ENCODE measurements around the gene OR10R2.
"Not testable (repeated sequence)": the region's sequence is repeated elsewhere in the genome, so short reads cannot be mapped to it uniquely, and the experiment has no call there.

Gene OR10R2

GRCh38 chr1:158471920-158472319 lies at the start of gene OR10R2:
Gene OR10R2 (plus strand): TSS chr1:158472220. CDS start chr1:158472326, 106 bp downstream.
- no peaks in the 10 kb centered on the region for H3K36me3 Mint-ChIP-seq (ENCODE audit: low read depth)
- H3K27ac Mint-ChIP-seq = no peak within 1 kb of the TSS
- no peaks in the 10 kb centered on the region for H3K4me1 Mint-ChIP-seq (ENCODE audit: low read depth)
- no peaks in the 10 kb centered on the region for H3K9me3 Mint-ChIP-seq
- H3K27me3 Mint-ChIP-seq = peaks cover 16% of the 10 kb centered on the region
- H3K4me3 Mint-ChIP-seq = no peak within 1 kb of the TSS

GRCh38 chr1:158425027-158425426 lies 47.0 kb upstream of the OR10R2 start:
- Mint-ChIP-seq H3K4me3 (no peak overlapping the region), H3K4me1 (ENCODE audit: low read depth) (no peaks in the 10 kb centered on the region), H3K9me3 (peaks cover 8% of the 10 kb centered on the region), H3K36me3 (ENCODE audit: low read depth) (no peaks in the 10 kb centered on the region), H3K27ac (peak overlapping the region; percentile 4), H3K27me3 (peaks cover 22% of the 10 kb centered on the region)

- Mint-ChIP-seq H3K4me1 (ENCODE audit: low read depth) (no peaks in the 10 kb centered on the region), H3K9me3 (peaks cover 10% of the 10 kb centered on the region), H3K4me3 (no peak within 1 kb of the TSS), H3K36me3 (ENCODE audit: low read depth) (no peaks in the 10 kb centered on the region), H3K27ac (peak within 1 kb of the TSS; percentile 4), H3K27me3 (peaks cover 24% of the 10 kb centered on the region)
Measured at GRCh38 chr1:158426137-158426536, 45.9 kb upstream of the OR10R2 start, which contains the start of gene OR10K2. Gene OR10K2 (minus strand): TSS chr1:158426237. CDS start chr1:158420866, 5,371 bp downstream.

- not testable (repeated sequence) for H3K27ac Mint-ChIP-seq; H3K4me1 Mint-ChIP-seq (ENCODE audit: low read depth); H3K36me3 Mint-ChIP-seq (ENCODE audit: low read depth); H3K4me3 Mint-ChIP-seq
- Mint-ChIP-seq H3K9me3 (peaks cover 15% of the 10 kb centered on the region), H3K27me3 (peaks cover 29% of the 10 kb centered on the region)
Measured at GRCh38 chr1:158430163-158430562, 41.9 kb upstream of the OR10R2 start.

GRCh38 chr1:158434741-158435140 lies 37.3 kb upstream of the OR10R2 start:
- Mint-ChIP-seq H3K4me1 (ENCODE audit: low read depth) (no peaks in the 10 kb centered on the region), H3K27ac (no peak overlapping the region), H3K27me3 (peaks cover 31% of the 10 kb centered on the region), H3K4me3 (no peak overlapping the region), H3K36me3 (ENCODE audit: low read depth) (no peaks in the 10 kb centered on the region), H3K9me3 (peaks cover 10% of the 10 kb centered on the region)

- Mint-ChIP-seq H3K27ac (no peak overlapping the region), H3K4me3 (no peak overlapping the region), H3K9me3 (no peaks in the 10 kb centered on the region), H3K4me1 (ENCODE audit: low read depth) (no peaks in the 10 kb centered on the region), H3K27me3 (peaks cover 35% of the 10 kb centered on the region), H3K36me3 (ENCODE audit: low read depth) (no peaks in the 10 kb centered on the region)
Measured at GRCh38 chr1:158445376-158445775, 26.6 kb upstream of the OR10R2 start.

- peaks cover 9% of the 10 kb centered on the region for H3K9me3 Mint-ChIP-seq
Measured at GRCh38 chr1:158454537-158454936, 17.5 kb upstream of the OR10R2 start.

GRCh38 chr1:158457246-158457645 lies 14.8 kb upstream of the OR10R2 start:
- Mint-ChIP-seq H3K4me3 (no peak overlapping the region), H3K36me3 (ENCODE audit: low read depth) (no peaks in the 10 kb centered on the region), H3K9me3 (no peaks in the 10 kb centered on the region), H3K27me3 (peaks cover 19% of the 10 kb centered on the region), H3K4me1 (ENCODE audit: low read depth) (no peaks in the 10 kb centered on the region), H3K27ac (no peak overlapping the region)

More at GRCh38 chr1:158454537-158454936, 17.5 kb upstream of the OR10R2 start:
- H3K4me1 Mint-ChIP-seq (ENCODE audit: low read depth) = no peaks in the 10 kb centered on the region
- no peaks in the 10 kb centered on the region for H3K36me3 Mint-ChIP-seq (ENCODE audit: low read depth)
- peaks cover 26% of the 10 kb centered on the region for H3K27me3 Mint-ChIP-seq
- H3K4me3 Mint-ChIP-seq = no peak overlapping the region
- H3K27ac Mint-ChIP-seq = no peak overlapping the region

- Mint-ChIP-seq H3K27me3 (peaks cover 22% of the 10 kb centered on the region), H3K27ac (no peak overlapping the region), H3K4me3 (no peak overlapping the region), H3K36me3 (ENCODE audit: low read depth) (no peaks in the 10 kb centered on the region), H3K9me3 (no peaks in the 10 kb centered on the region), H3K4me1 (ENCODE audit: low read depth) (no peaks in the 10 kb centered on the region)
Measured at GRCh38 chr1:158458263-158458662, 13.8 kb upstream of the OR10R2 start.

- Mint-ChIP-seq H3K9me3 (no peaks in the 10 kb centered on the region), H3K4me1 (ENCODE audit: low read depth) (no peaks in the 10 kb centered on the region)
Measured at GRCh38 chr1:158461534-158461933, 10.5 kb upstream of the OR10R2 start, which contains the start of gene OR10K1. Gene OR10K1 (plus strand): TSS chr1:158461834. CDS start chr1:158465562, 3,728 bp downstream.

GRCh38 chr1:158485455-158485854 lies 13.4 kb downstream of the OR10R2 start:
- H3K4me3 Mint-ChIP-seq = no peak overlapping the region
- no peaks in the 10 kb centered on the region for H3K4me1 Mint-ChIP-seq (ENCODE audit: low read depth)
- H3K27ac Mint-ChIP-seq = no peak overlapping the region
- H3K9me3 Mint-ChIP-seq = no peaks in the 10 kb centered on the region
- H3K27me3 Mint-ChIP-seq = peaks cover 31% of the 10 kb centered on the region
- no peaks in the 10 kb centered on the region for H3K36me3 Mint-ChIP-seq (ENCODE audit: low read depth)

More at GRCh38 chr1:158461534-158461933, 10.5 kb upstream of the OR10R2 start, which contains the start of gene OR10K1:
- H3K27me3 Mint-ChIP-seq = peaks cover 11% of the 10 kb centered on the region
- no peaks in the 10 kb centered on the region for H3K36me3 Mint-ChIP-seq (ENCODE audit: low read depth)
- peak within 1 kb of the TSS; percentile 82 for H3K27ac Mint-ChIP-seq
- no peak within 1 kb of the TSS for H3K4me3 Mint-ChIP-seq

GRCh38 chr1:158491316-158491715 lies 19.3 kb downstream of the OR10R2 start:
- H3K9me3 Mint-ChIP-seq = no peaks in the 10 kb centered on the region
- peaks cover 17% of the 10 kb centered on the region for H3K27me3 Mint-ChIP-seq
- H3K4me1 Mint-ChIP-seq (ENCODE audit: low read depth) = no peaks in the 10 kb centered on the region
- no peak overlapping the region for H3K27ac Mint-ChIP-seq
- H3K36me3 Mint-ChIP-seq (ENCODE audit: low read depth) = no peaks in the 10 kb centered on the region
- H3K4me3 Mint-ChIP-seq = no peak overlapping the region

- Mint-ChIP-seq H3K4me3 (no peak overlapping the region), H3K36me3 (ENCODE audit: low read depth) (no peaks in the 10 kb centered on the region), H3K4me1 (ENCODE audit: low read depth) (no peaks in the 10 kb centered on the region), H3K27me3 (peaks cover 3% of the 10 kb centered on the region), H3K9me3 (no peaks in the 10 kb centered on the region), H3K27ac (no peak overlapping the region)
Measured at GRCh38 chr1:158493054-158493453, 21.0 kb downstream of the OR10R2 start.

- Mint-ChIP-seq H3K4me3 (no peak overlapping the region), H3K4me1 (ENCODE audit: low read depth) (no peaks in the 10 kb centered on the region), H3K9me3 (no peaks in the 10 kb centered on the region), H3K27ac (no peak overlapping the region), H3K36me3 (ENCODE audit: low read depth) (no peaks in the 10 kb centered on the region), H3K27me3 (peaks cover 5% of the 10 kb centered on the region)
Measured at GRCh38 chr1:158494796-158495195, 22.8 kb downstream of the OR10R2 start.

- Mint-ChIP-seq H3K4me1 (ENCODE audit: low read depth) (no peaks in the 10 kb centered on the region), H3K27me3 (peaks cover 14% of the 10 kb centered on the region), H3K9me3 (no peaks in the 10 kb centered on the region)
Measured at GRCh38 chr1:158496374-158496773, 24.4 kb downstream of the OR10R2 start.

GRCh38 chr1:158506369-158506987 lies 34.5 kb downstream of the OR10R2 start:
- Mint-ChIP-seq H3K36me3 (ENCODE audit: low read depth) (no peaks in the 10 kb centered on the region), H3K4me1 (ENCODE audit: low read depth) (no peaks in the 10 kb centered on the region), H3K27ac (no peak overlapping the region), H3K4me3 (no peak overlapping the region), H3K9me3 (no peaks in the 10 kb centered on the region), H3K27me3 (peaks cover 21% of the 10 kb centered on the region)

More at GRCh38 chr1:158496374-158496773, 24.4 kb downstream of the OR10R2 start:
- Mint-ChIP-seq H3K27ac (no peak overlapping the region), H3K36me3 (ENCODE audit: low read depth) (no peaks in the 10 kb centered on the region), H3K4me3 (no peak overlapping the region)

All from stimulated activated naive CD8-positive, alpha-beta T cell treated with anti-CD3 and anti-CD28 coated beads, Interleukin-15, Interleukin-2, amounts not matched to agents 100 ng/mL and 50 ng/mL, for 24 hours (primary cell).